Upper lobe of left lung (tissue), 4 donors: ENCODE measurements around the gene OXTR.

Experiments used
- POLR2AphosphoS5 ChIP-seq, 2 donors: sonication (generic); formaldehyde crosslinking; IDR thresholded peaks; one replicate each; pipeline ENCODE4 v1.5.1; 2017; ENCODE audit warnings: antibody characterized with exemption in 2 of 2
- TF ChIP-seq, protein P1 (sequence below), 6 experiments: fragments of 450-650 bp in 4 of 6; fragments of 200-600 bp in 2 of 6; sonication (generic) in 2 of 6; IDR thresholded peaks; one replicate each; pipeline ENCODE4 v1.5.1; 2016 to 2019; ENCODE audit warnings: antibody characterized with exemption in 6 of 6

DNA sequence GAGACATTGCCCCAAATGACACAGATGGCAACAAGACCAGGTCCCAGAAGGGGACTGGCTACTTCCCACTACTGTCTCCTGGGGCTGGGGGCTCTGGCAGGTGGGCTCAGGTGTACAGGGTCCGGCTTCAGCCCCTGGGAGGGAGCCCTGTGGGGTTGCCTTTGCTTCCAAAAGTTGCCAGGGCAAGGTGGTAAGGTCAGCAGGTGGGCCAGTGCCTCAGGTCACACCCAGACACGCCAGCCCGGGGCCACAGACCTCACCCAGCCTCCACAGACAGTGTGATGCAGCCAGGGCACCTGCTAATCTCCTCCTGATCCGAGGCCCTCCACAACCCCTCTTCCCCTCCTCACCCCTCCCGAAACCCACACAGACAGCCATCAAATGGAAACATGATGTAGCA, 7.5 kb downstream of the OXTR start:
- TF ChIP-seq POLR2AphosphoS5 (IDR thresholded peaks at IDR 0.05): no peak
- TF ChIP-seq, protein P1, sequence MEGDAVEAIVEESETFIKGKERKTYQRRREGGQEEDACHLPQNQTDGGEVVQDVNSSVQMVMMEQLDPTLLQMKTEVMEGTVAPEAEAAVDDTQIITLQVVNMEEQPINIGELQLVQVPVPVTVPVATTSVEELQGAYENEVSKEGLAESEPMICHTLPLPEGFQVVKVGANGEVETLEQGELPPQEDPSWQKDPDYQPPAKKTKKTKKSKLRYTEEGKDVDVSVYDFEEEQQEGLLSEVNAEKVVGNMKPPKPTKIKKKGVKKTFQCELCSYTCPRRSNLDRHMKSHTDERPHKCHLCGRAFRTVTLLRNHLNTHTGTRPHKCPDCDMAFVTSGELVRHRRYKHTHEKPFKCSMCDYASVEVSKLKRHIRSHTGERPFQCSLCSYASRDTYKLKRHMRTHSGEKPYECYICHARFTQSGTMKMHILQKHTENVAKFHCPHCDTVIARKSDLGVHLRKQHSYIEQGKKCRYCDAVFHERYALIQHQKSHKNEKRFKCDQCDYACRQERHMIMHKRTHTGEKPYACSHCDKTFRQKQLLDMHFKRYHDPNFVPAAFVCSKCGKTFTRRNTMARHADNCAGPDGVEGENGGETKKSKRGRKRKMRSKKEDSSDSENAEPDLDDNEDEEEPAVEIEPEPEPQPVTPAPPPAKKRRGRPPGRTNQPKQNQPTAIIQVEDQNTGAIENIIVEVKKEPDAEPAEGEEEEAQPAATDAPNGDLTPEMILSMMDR (IDR thresholded peaks at IDR 0.05): no peak
